ENCODE measurements around the gene TMEM52. TPM values are rescaled to one million over a fixed set of nuclear protein-coding genes. Genes with fewer than 3 reads are reported as not detected.
A peak's percentile ranks its signal among the peaks of the same experiment; 100 is the strongest.

TMEM52 gene
- total and polyA plus RNA-seq, 2 of the 13 experiments (the other 11 are each of a cell fraction or from before 2014, with no cell fraction given), result 13.2 to 18.7 TPM

DNA sequence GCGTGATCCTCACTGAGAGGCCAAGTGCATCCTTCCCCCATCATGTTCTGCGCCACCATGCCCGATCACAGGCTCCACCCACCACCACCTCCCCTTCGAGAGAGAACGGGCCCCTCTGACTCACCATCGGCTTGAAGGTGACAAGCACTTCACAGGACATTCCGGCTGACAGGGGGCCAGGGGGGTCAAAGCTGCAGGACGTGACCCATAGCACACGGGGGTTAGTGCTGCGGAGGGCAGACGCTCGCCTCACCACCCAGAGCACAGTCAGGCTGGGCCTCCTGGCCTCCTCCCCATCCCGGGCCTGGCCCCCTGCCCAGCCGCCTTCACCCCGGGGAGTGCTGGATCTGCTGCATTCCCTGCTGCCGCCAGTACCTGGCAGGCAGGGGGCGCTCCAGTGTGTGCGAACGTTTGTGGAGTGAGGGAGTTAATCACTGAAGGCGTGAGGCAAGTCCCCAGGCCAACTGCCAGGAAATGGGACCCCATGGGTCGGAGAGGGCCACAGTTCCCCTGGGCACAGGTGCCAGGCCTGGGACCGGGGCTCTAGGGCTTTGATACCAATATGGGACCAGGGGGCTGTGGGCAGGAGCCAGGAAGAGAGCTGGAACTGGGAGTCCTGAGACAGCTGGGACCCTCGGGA, 40.9 kb upstream of the TMEM52 start (continued):
- TF ChIP-seq, protein P1, sequence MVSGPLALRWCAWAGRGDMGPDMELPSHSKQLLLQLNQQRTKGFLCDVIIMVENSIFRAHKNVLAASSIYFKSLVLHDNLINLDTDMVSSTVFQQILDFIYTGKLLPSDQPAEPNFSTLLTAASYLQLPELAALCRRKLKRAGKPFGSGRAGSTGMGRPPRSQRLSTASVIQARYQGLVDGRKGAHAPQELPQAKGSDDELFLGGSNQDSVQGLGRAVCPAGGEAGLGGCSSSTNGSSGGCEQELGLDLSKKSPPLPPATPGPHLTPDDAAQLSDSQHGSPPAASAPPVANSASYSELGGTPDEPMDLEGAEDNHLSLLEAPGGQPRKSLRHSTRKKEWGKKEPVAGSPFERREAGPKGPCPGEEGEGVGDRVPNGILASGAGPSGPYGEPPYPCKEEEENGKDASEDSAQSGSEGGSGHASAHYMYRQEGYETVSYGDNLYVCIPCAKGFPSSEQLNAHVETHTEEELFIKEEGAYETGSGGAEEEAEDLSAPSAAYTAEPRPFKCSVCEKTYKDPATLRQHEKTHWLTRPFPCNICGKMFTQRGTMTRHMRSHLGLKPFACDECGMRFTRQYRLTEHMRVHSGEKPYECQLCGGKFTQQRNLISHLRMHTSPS (CRISPR knock-in tag; IDR thresholded peaks at IDR 0.05; ENCODE audit: low read depth), result peak; percentile 89
- no peak for TF ChIP-seq RFX1 (IDR thresholded peaks at IDR 0.05)
- peak; percentile 75; the same call in 1 of the 2 replicates for TF ChIP-seq ETV5 (CRISPR knock-in tag; IDR thresholded peaks at IDR 0.05; ENCODE audit: borderline replicate concordance)
- TF ChIP-seq RBM22 (optimal IDR thresholded peaks at IDR 0.05; ENCODE audit: low read length), result no peak

DNA sequence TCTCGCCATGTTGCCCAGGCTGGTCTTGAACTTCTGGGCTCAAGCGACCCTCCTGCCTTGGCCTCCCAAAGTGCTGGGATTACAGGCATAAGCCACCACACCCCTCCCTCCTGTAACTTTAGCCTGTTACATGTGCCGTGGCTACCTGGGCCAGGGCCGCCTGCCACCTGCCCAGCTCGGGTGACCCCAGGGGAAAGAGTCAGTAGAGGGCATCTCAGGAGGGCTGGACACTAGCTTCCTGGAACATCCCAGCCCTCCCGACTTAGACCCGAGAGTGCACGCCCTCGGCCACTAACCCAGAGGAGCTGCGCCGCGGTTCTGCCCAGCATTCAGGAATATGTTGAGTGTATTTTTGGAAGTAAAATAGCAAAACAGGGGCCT, 40.4 kb upstream of the TMEM52 start:
- Histone ChIP-seq H3K9ac (ENCODE audit: insufficient read depth, low read depth, low read length) (no peak overlapping the region), H3K27me3 (ENCODE audit: control insufficient read depth in 1 of 2, insufficient read depth in 2 of 2, low read length in 2 of 2) (peaks cover 2 to 53% of the 10 kb centered on the region in 2 experiments; a peak in 4 of 5 replicates), H4K20me1 (ENCODE audit: insufficient read depth, low read length) (no peaks in the 10 kb centered on the region), H3K4me2 (ENCODE audit: low read depth, low read length) (peak overlapping the region; percentile 67), H3K9me3 (ENCODE audit: low read length) (no peaks in the 10 kb centered on the region), H3K27ac (ENCODE audit: extremely low read length, insufficient read depth, low read length) (no peak overlapping the region), H3K4me1 (ENCODE audit: insufficient read depth, low read length) (peaks cover 92% of the 10 kb centered on the region), H3K4me3 (replicated peaks in 1 of 3; ENCODE audit: insufficient read depth in 1 of 3, low read depth in 2 of 3, low read length in 3 of 3) (peak overlapping the region in 1 of 3 experiments; percentile 51; a peak in 1 of 6 replicates), H3K79me2 (ENCODE audit: insufficient read depth, low read length) (no peaks in the 10 kb centered on the region), H3K36me3 (replicated peaks in 1 of 2; ENCODE audit: control insufficient read depth in 1 of 2, insufficient read depth in 2 of 2, low read length in 2 of 2) (no peaks in the 10 kb centered on the region), H2AFZ (ENCODE audit: low read length) (no peak overlapping the region)
- intact Hi-C loops (cut with micrococcal nuclease; ENCODE audit: unreplicated experiment) (no loop called here), in situ Hi-C loops (cut with HindIII; ENCODE audit: extremely low pct_ligation_motif_present, low pct_unique_long_range_greater_than_20kb) (no loop called here)
- DNase-seq (ENCODE audit: low spot score) (no peak), ATAC-seq (peak; percentile 1; the same call in 2 of the 3 replicates), FAIRE-seq (no peak)
- ChIA-PET POLR2A (interaction anchor here (1.0 to 2.0 kb wide), 3 partner anchors 15 to 51 kb away, joined by 3 to 5 read pairs (median 3); no protein-coding TSS in a partner anchor), CTCF (ENCODE audit: low intra/inter-chr PET ratio, low total read pairs) (interaction anchor here (1.6 to 3.3 kb wide), 3 partner anchors 15 to 86 kb away, joined by 5 to 30 read pairs (median 6); no protein-coding TSS in a partner anchor)
- TF ChIP-seq, protein P2, sequence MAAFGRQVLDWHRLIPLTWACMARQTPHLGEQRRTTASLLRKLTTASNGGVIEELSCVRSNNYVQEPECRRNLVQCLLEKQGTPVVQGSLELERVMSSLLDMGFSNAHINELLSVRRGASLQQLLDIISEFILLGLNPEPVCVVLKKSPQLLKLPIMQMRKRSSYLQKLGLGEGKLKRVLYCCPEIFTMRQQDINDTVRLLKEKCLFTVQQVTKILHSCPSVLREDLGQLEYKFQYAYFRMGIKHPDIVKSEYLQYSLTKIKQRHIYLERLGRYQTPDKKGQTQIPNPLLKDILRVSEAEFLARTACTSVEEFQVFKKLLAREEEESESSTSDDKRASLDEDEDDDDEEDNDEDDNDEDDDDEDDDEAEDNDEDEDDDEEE (CRISPR knock-in tag; IDR thresholded peaks at IDR 0.05), result 0 out of 2 replicates have a peak, but pooled peaks have one; percentile 16
- no peak for TF ChIP-seq GPN1 (CRISPR knock-in tag; IDR thresholded peaks at IDR 0.05; ENCODE audit: borderline replicate concordance)
- no peak for TF ChIP-seq ZNF143 (CRISPR knock-in tag; IDR thresholded peaks at IDR 0.05)
- TF ChIP-seq ZNF225 (CRISPR knock-in tag; IDR thresholded peaks at IDR 0.05), result 0 out of 2 replicates have a peak, but pooled peaks have one; percentile 23
- TF ChIP-seq NRL (CRISPR knock-in tag; IDR thresholded peaks at IDR 0.05; ENCODE audit: borderline replicate concordance), result 0 out of 2 replicates have a peak, but pooled peaks have one; percentile 0
- no peak for TF ChIP-seq JARID2 (CRISPR knock-in tag; IDR thresholded peaks at IDR 0.05; ENCODE audit: insufficient replicate concordance)
- TF ChIP-seq AGO2 (optimal IDR thresholded peaks at IDR 0.05; ENCODE audit: low read depth, low read length), result no peak
- TF ChIP-seq MTF1 (CRISPR knock-in tag; IDR thresholded peaks at IDR 0.05), result no peak
- TF ChIP-seq MXI1 (IDR thresholded peaks at IDR 0.05; ENCODE audit: borderline replicate concordance, low read depth, low read length), result no peak
- no peak for TF ChIP-seq ZNF788 (CRISPR knock-in tag; IDR thresholded peaks at IDR 0.05; ENCODE audit: borderline replicate concordance)
- WGBS (ENCODE audit: low lambda C conversion rate), result 39% methylated on average over 11 of the region's 12 CpGs
- no TSS peak for BruUV-seq (replicated peaks)
